Endothelial cell of umbilical vein (primary cell): ENCODE data around the gene KRTAP26-1. TPM values are rescaled to one million over a fixed set of nuclear protein-coding genes. Genes with fewer than 3 reads are reported as not detected.

Experiments
- BruUV-seq: library from RNA; stranded (reverse); fragments of 400-500 nt; replicated peaks from 2 replicates; lab custom pipeline; 2021; lab: Mats Ljungman, UMichigan
- CTCF ChIA-PET: fragments of 300-600, 350-600 bp; sonication (Branson Sonifier 250); formaldehyde crosslinking; loops from one replicate; lab custom pipeline; 2021; ENCODE audit warnings: antibody characterized with exemption, inconsistent platforms; lab: Charles Lee
- POLR2A ChIA-PET: fragments of 300-600, 350-600 bp; sonication (Branson Sonifier 250); formaldehyde crosslinking; loops from one replicate; lab custom pipeline; 2021; ENCODE audit warnings: antibody characterized with exemption, inconsistent platforms; lab: Charles Lee
- DNase-seq: peaks from one replicate; pipeline ENCODE4 v3.0.0-alpha.2; 2011; ENCODE audit warnings: low read depth, low spot score
- FAIRE-seq: peaks from 2 replicates; lab custom pipeline; 2011; peaks lifted over from hg19 to GRCh38; lab: Jason Lieb, UNC
- H2AFZ ChIP-seq: 2 replicates; pipeline ENCODE4 v1.6.0; 2012; ENCODE audit warnings: low read depth, low read length, control low read depth, inconsistent platforms
- H3K27ac ChIP-seq: 2 replicates; pipeline ENCODE4 v1.5.1; 2011; ENCODE audit warnings: low read depth, mild to moderate bottlenecking, control low read depth, low read length, moderate library complexity; ENCODE audit not compliant: insufficient read depth
- H3K27me3 ChIP-seq, 2 experiments: 2 replicates each; pipeline versions ENCODE4 v1.6.0 to v1.6.1; 2011; ENCODE audit warnings: low read length in 2 of 2, mixed read lengths in 1 of 2; ENCODE audit not compliant: control insufficient read depth in 2 of 2, insufficient read depth in 2 of 2
- H3K36me3 ChIP-seq, 2 experiments: 2 replicates in 1 of 2; 3 replicates in 1 of 2; pipeline ENCODE4 v1.5.1; 2011; ENCODE audit warnings: low read length in 2 of 2, mild to moderate bottlenecking in 1 of 2, moderate library complexity in 1 of 2; ENCODE audit not compliant: control insufficient read depth in 2 of 2, insufficient read depth in 2 of 2; ENCODE audit errors: extremely low read depth in 1 of 2
- H3K4me1 ChIP-seq: 3 replicates; pipeline ENCODE4 v1.5.1; 2011; ENCODE audit warnings: mild to moderate bottlenecking, low read length; ENCODE audit not compliant: control insufficient read depth, insufficient read depth; ENCODE audit errors: extremely low read depth
- H3K4me2 ChIP-seq: 2 replicates; pipeline ENCODE4 v1.6.1; 2011; ENCODE audit warnings: low read length, control low read depth, mixed read lengths; ENCODE audit not compliant: insufficient read depth
- H3K4me3 ChIP-seq, 3 experiments: fragments of 200-600 bp in 1 of 3; sonication (generic), shearing (Covaris generic) in 1 of 3; replicated peaks in 1 of 3; 2 replicates each; pipeline ENCODE4 v1.5.1; 2011 to 2016; ENCODE audit warnings: control low read depth in 3 of 3, low read length in 3 of 3, mild to moderate bottlenecking in 2 of 3, inconsistent platforms in 1 of 3, low read depth in 1 of 3, moderate library complexity in 1 of 3; ENCODE audit not compliant: insufficient read depth in 1 of 3
- H3K79me2 ChIP-seq: 2 replicates; pipeline ENCODE4 v1.6.0; 2012; ENCODE audit warnings: low read length, inconsistent platforms; ENCODE audit not compliant: control insufficient read depth, insufficient read depth
- H3K9ac ChIP-seq: replicated peaks from 2 replicates; pipeline ENCODE3; 2011; ENCODE audit warnings: low read length, control low read depth; ENCODE audit not compliant: insufficient read depth; ENCODE audit errors: extremely low read depth
- H3K9me1 ChIP-seq: replicated peaks from 3 replicates; pipeline ENCODE4 v1.6.0; 2011; ENCODE audit warnings: mild to moderate bottlenecking, low read length; ENCODE audit not compliant: control insufficient read depth, insufficient read depth; ENCODE audit errors: extremely low read depth
- H3K9me3 ChIP-seq: replicated peaks from 2 replicates; pipeline ENCODE4 v1.5.1; 2012; ENCODE audit warnings: low read length, inconsistent platforms; ENCODE audit not compliant: control insufficient read depth, insufficient read depth
- H4K20me1 ChIP-seq: replicated peaks from 2 replicates; pipeline ENCODE3; 2011; ENCODE audit warnings: mild to moderate bottlenecking, low read length; ENCODE audit not compliant: control insufficient read depth, insufficient read depth; ENCODE audit errors: extremely low read depth
- CTCF ChIP-seq, 2 donors: IDR thresholded peaks; 1 replicate in 1 of 2; 2 replicates in 1 of 2; pipeline ENCODE4 v1.5.1; 2011; ENCODE audit warnings: low read length in 2 of 2, mild to moderate bottlenecking in 2 of 2, moderate library complexity in 2 of 2, control low read depth in 1 of 2, inconsistent platforms in 1 of 2, low read depth in 1 of 2; ENCODE audit not compliant: insufficient read depth in 1 of 2; ENCODE audit errors: extremely low read depth in 1 of 2
- EZH2 ChIP-seq: IDR thresholded peaks from 2 replicates; pipeline ENCODE4 v1.6.1; 2012; ENCODE audit warnings: borderline replicate concordance, low read depth, mild to moderate bottlenecking, moderate library complexity, low read length, inconsistent platforms; ENCODE audit not compliant: severe bottlenecking
- FOS ChIP-seq: IDR thresholded peaks from 2 replicates; pipeline ENCODE4 v1.6.1; 2011; ENCODE audit warnings: mild to moderate bottlenecking, low read length, moderate library complexity, borderline replicate concordance; ENCODE audit not compliant: insufficient read depth
- GATA2 ChIP-seq: IDR thresholded peaks from 2 replicates; pipeline ENCODE4 v1.7.0; 2011; ENCODE audit warnings: low read depth, mild to moderate bottlenecking, moderate library complexity, mixed read lengths, low read length; ENCODE audit not compliant: insufficient read length, insufficient read depth
- JUN ChIP-seq: IDR thresholded peaks from 2 replicates; pipeline ENCODE4 v1.6.1; 2011; ENCODE audit warnings: borderline replicate concordance, low read depth; ENCODE audit not compliant: insufficient read length, insufficient read depth
- MAX ChIP-seq: IDR thresholded peaks from 2 replicates; pipeline ENCODE4 v1.6.1; 2011; ENCODE audit not compliant: insufficient read depth, insufficient read length
- MYC ChIP-seq: IDR thresholded peaks from one replicate; pipeline ENCODE4 v1.6.1; 2011; ENCODE audit warnings: mild to moderate bottlenecking, low read depth, low read length
- POLR2A ChIP-seq: IDR thresholded peaks from 2 replicates; pipeline ENCODE4 v1.6.1; 2012; ENCODE audit warnings: low read depth, mild to moderate bottlenecking, control low read depth, low read length
- POLR2AphosphoS5 ChIP-seq: IDR thresholded peaks from 2 replicates; pipeline ENCODE4 v1.6.1; 2012; ENCODE audit warnings: low read depth, mild to moderate bottlenecking, control low read depth, low read length, moderate library complexity; ENCODE audit not compliant: insufficient read depth
- dilution Hi-C: fragments of 300-500 bp; cut with MboI; formaldehyde crosslinking; loops from one replicate; pipeline ENCODE4 v1.15.0; 2019; ENCODE audit warnings: low sequenced_read_pairs; ENCODE audit not compliant: extremely low pct_ligation_motif_present
- intact Hi-C: fragments of 100-400 bp; cut with micrococcal nuclease; formaldehyde crosslinking; loops from one replicate; pipeline ENCODE4 v1.10.0; 2022
- polyA plus RNA-seq, 4 experiments: library from polyadenylated mRNA; depleted of rRNA in 3 of 4; stranded (reverse) in 3 of 4; unstranded in 1 of 4; fragments of >200 nt; gene quantifications; 2 replicates each; pipeline versions ENCODE4 v1.2.1 to v1.2.3, GENCODE V29; 2011 to 2012; ENCODE audit warnings: missing spikeins in 1 of 4
- total RNA-seq: library from RNA; stranded (reverse); gene quantifications from 2 replicates; pipeline ENCODE4 v1.2.3, GENCODE V29; 2021

Gene KRTAP26-1
- total and polyA plus RNA-seq, 2 donors (not counting 3 experiments of a cell fraction or from before 2014, with no cell fraction given) = not detected

GRCh38 chr21:30348506-30348905 is 28.4 kb upstream of the KRTAP26-1 start, which contains the start of gene KRTAP23-1:
TSS of gene KRTAP23-1 (minus strand) at chr21:30348606. CDS start at chr21:30348606, 0 bp downstream.
- H3K27me3 ChIP-seq = no peaks in the 10 kb centered on the region
- TF ChIP-seq EZH2 (no peak), MAX (no peak), FOS (no peak), GATA2 (no peak), CTCF (IDR thresholded peaks at IDR 0.05; ENCODE audit: extremely low read depth in 1 of 2, insufficient read depth in 1 of 2, low read depth in 1 of 2, low read length in 2 of 2) (no peak), POLR2AphosphoS5 (no peak), POLR2A (no peak), MYC (no peak), JUN (no peak)
- no peaks in the 10 kb centered on the region for H3K9me1 ChIP-seq
- intact Hi-C loops = no loop called here
- no peak within 1 kb of the TSS for H3K27ac ChIP-seq
- no peaks in the 10 kb centered on the region for H4K20me1 ChIP-seq
- no TSS peak for BruUV-seq
- FAIRE-seq (no peak), DNase-seq (no peak)
- no peak within 1 kb of the TSS for H3K4me3 ChIP-seq
- POLR2A ChIA-PET = no interaction called here
- CTCF ChIA-PET = no interaction called here
- H3K4me2 ChIP-seq = no peak within 1 kb of the TSS
- peaks cover 4% of the 10 kb centered on the region for H3K9me3 ChIP-seq
- no peak within 1 kb of the TSS for H3K9ac ChIP-seq
- H2AFZ ChIP-seq = no peak within 1 kb of the TSS
- no peaks in the 10 kb centered on the region for H3K4me1 ChIP-seq
- no peaks in the 10 kb centered on the region for H3K36me3 ChIP-seq
- no peaks in the 10 kb centered on the region for H3K79me2 ChIP-seq
- dilution Hi-C loops = no loop called here
